Stimulated activated naive CD8-positive, alpha-beta T cell treated with anti-CD3 and anti-CD28 coated beads, Interleukin-15, amount 100 ng/mL, for 72 hours (primary cell): ENCODE results near the gene FMN2.
A peak's percentile ranks its signal among the peaks of the same experiment; 100 is the strongest.

Experiments used
- ATAC-seq: fragments of 150-1000 bp; cut with Tn5 transposase; 2 replicates; pipeline ENCODE4 v1.10.0; 2021; ENCODE audit warnings: mild to moderate bottlenecking, moderate library complexity
- DNase-seq, 2 donors: peaks; one replicate each; pipeline ENCODE4 v3.0.0; 2021 to 2022
- H3K27ac Mint-ChIP-seq, 2 donors: one replicate each; pipeline ENCODE4 v1.8.0; 2022; ENCODE audit warnings: mild to moderate bottlenecking in 2 of 2, mixed read lengths in 2 of 2, moderate library complexity in 2 of 2
- H3K27me3 Mint-ChIP-seq: one replicate; pipeline ENCODE4 v1.8.0; 2022; ENCODE audit warnings: mixed read lengths
- H3K4me1 Mint-ChIP-seq: one replicate; pipeline ENCODE4 v1.8.0; 2022; ENCODE audit warnings: mild to moderate bottlenecking, mixed read lengths
- H3K4me3 Mint-ChIP-seq, 2 donors: one replicate each; pipeline ENCODE4 v1.8.0; 2022; ENCODE audit warnings: mild to moderate bottlenecking in 2 of 2, mixed read lengths in 2 of 2, moderate library complexity in 1 of 2
- H3K9me3 Mint-ChIP-seq, 2 donors: one replicate each; pipeline ENCODE4 v1.8.0; 2022; ENCODE audit warnings: mixed read lengths in 2 of 2

The FMN2 gene

GRCh38 chr1:240508950-240509349 is 417.3 kb downstream of the FMN2 start:
- H3K4me1 Mint-ChIP-seq = no peaks in the 10 kb centered on the region
- DNase-seq (no peak), ATAC-seq (no peak)

GRCh38 chr1:240511789-240512188 is 420.1 kb downstream of the FMN2 start:
- DNase-seq = no peak
- Mint-ChIP-seq H3K4me3 (no peak overlapping the region), H3K27ac (no peak overlapping the region)

More at GRCh38 chr1:240508950-240509349, 417.3 kb downstream of the FMN2 start:
- Mint-ChIP-seq H3K4me3 (no peak overlapping the region), H3K9me3 (no peaks in the 10 kb centered on the region), H3K27ac (no peak overlapping the region), H3K27me3 (peaks cover 15% of the 10 kb centered on the region)

GRCh38 chr1:240515505-240515904 is 423.8 kb downstream of the FMN2 start:
- ATAC-seq (peak; percentile 49), DNase-seq (no peak)
- no peak overlapping the region for H3K4me3 Mint-ChIP-seq
- no peaks in the 10 kb centered on the region for H3K4me1 Mint-ChIP-seq
- H3K27me3 Mint-ChIP-seq = peaks cover 7% of the 10 kb centered on the region
- no peak overlapping the region for H3K27ac Mint-ChIP-seq
- no peaks in the 10 kb centered on the region for H3K9me3 Mint-ChIP-seq

More at GRCh38 chr1:240511789-240512188, 420.1 kb downstream of the FMN2 start:
- H3K4me1 Mint-ChIP-seq = no peaks in the 10 kb centered on the region
- ATAC-seq = no peak
- H3K27me3 Mint-ChIP-seq = peaks cover 10% of the 10 kb centered on the region
- no peaks in the 10 kb centered on the region for H3K9me3 Mint-ChIP-seq

GRCh38 chr1:240516069-240516468 is 424.4 kb downstream of the FMN2 start:
- Mint-ChIP-seq H3K27ac (no peak overlapping the region), H3K4me3 (no peak overlapping the region), H3K27me3 (peaks cover 7% of the 10 kb centered on the region), H3K4me1 (no peaks in the 10 kb centered on the region), H3K9me3 (no peaks in the 10 kb centered on the region)
- DNase-seq (no peak), ATAC-seq (no peak)

- Mint-ChIP-seq H3K4me1 (no peaks in the 10 kb centered on the region), H3K27me3 (peaks cover 7% of the 10 kb centered on the region), H3K27ac (no peak overlapping the region), H3K9me3 (no peaks in the 10 kb centered on the region), H3K4me3 (no peak overlapping the region)
- DNase-seq (no peak), ATAC-seq (no peak)
Observed at GRCh38 chr1:240517891-240518290, 426.2 kb downstream of the FMN2 start.

- DNase-seq (no peak), ATAC-seq (no peak)
- H3K4me3 Mint-ChIP-seq = no peak overlapping the region
- no peaks in the 10 kb centered on the region for H3K9me3 Mint-ChIP-seq
- H3K27me3 Mint-ChIP-seq = peaks cover 7% of the 10 kb centered on the region
- H3K4me1 Mint-ChIP-seq = no peaks in the 10 kb centered on the region
- peak overlapping the region in 1 of 2 donors; percentile 42 for H3K27ac Mint-ChIP-seq
Observed at GRCh38 chr1:240522122-240522822, 430.6 kb downstream of the FMN2 start.

GRCh38 chr1:240524356-240525069 is 432.8 kb downstream of the FMN2 start:
- Mint-ChIP-seq H3K4me1 (no peaks in the 10 kb centered on the region), H3K27me3 (no peaks in the 10 kb centered on the region), H3K4me3 (no peak overlapping the region), H3K27ac (no peak overlapping the region), H3K9me3 (no peaks in the 10 kb centered on the region)
- DNase-seq = no peak
- ATAC-seq = no peak
